SU-DHL-6 (cell line): ENCODE results near the gene CCNF.

Experiments
- H2AFZ ChIP-seq: fragments of 200-600 bp; sonication (generic); 2 replicates; pipeline ENCODE4 v1.6.1; 2014; ENCODE audit warnings: low read depth, mild to moderate bottlenecking, moderate library complexity, mixed read lengths, antibody characterized with exemption, low read length; ENCODE audit not compliant: severe bottlenecking
- H3F3A ChIP-seq: fragments of 200-600 bp; shearing (Covaris generic); 2 replicates; pipeline ENCODE4 v1.6.0; 2016; ENCODE audit warnings: antibody characterized with exemption, mild to moderate bottlenecking; ENCODE audit not compliant: insufficient read depth
- H3K27ac ChIP-seq: fragments of 200-600 bp; sonication (generic); 2 replicates; pipeline ENCODE4 v1.5.1; 2016; ENCODE audit warnings: low read depth, mild to moderate bottlenecking, low read length, moderate library complexity, mixed read lengths
- H3K27me3 ChIP-seq: fragments of 200-600 bp; sonication (generic), shearing (Covaris generic); 2 replicates; pipeline ENCODE4 v1.6.0; 2014; ENCODE audit warnings: mild to moderate bottlenecking, low read length
- H3K36me3 ChIP-seq: fragments of 200-600 bp; sonication (generic); 2 replicates; pipeline ENCODE4 v1.6.1; 2014; ENCODE audit warnings: mild to moderate bottlenecking, low read length, mixed read lengths
- H3K4me2 ChIP-seq: fragments of 300-600, 200-600 bp; shearing (Covaris generic), sonication (generic); 2 replicates; pipeline ENCODE4 v1.6.0; 2014; ENCODE audit warnings: low read length, low read depth, mild to moderate bottlenecking; ENCODE audit not compliant: poor library complexity, severe bottlenecking
- H3K4me3 ChIP-seq: fragments of 200-600 bp; sonication (generic); 2 replicates; pipeline ENCODE4 v1.5.1; 2014; ENCODE audit warnings: antibody characterized with exemption, low read length, mild to moderate bottlenecking, mixed read lengths; ENCODE audit not compliant: insufficient read depth, poor library complexity, severe bottlenecking
- H3K79me2 ChIP-seq: fragments of 200-600 bp; sonication (generic); 2 replicates; pipeline ENCODE4 v1.6.1; 2014; ENCODE audit warnings: mild to moderate bottlenecking, low read length, moderate library complexity; ENCODE audit not compliant: insufficient read depth
- H3K9ac ChIP-seq: fragments of 200-600 bp; sonication (generic); 2 replicates; pipeline ENCODE4 v1.7.0; 2014; ENCODE audit warnings: mild to moderate bottlenecking, low read length
- H3K9me2 ChIP-seq: fragments of 200-600 bp; sonication (generic); replicated peaks from 2 replicates; pipeline ENCODE4 v1.6.1; 2014; ENCODE audit warnings: low read length; ENCODE audit not compliant: insufficient read depth
- H3K9me3 ChIP-seq: fragments of 200-600 bp; sonication (generic); 2 replicates; pipeline ENCODE4 v1.6.1; 2014; ENCODE audit warnings: low read length, mixed read lengths; ENCODE audit not compliant: insufficient read depth
- H4K20me1 ChIP-seq: fragments of 200-600 bp; sonication (generic); 2 replicates; pipeline ENCODE4 v1.6.1; 2014; ENCODE audit warnings: low read depth, mild to moderate bottlenecking, antibody characterized with exemption, low read length, moderate library complexity, mixed read lengths
- CTCF ChIP-seq: fragments of 200-600 bp; sonication (generic); IDR thresholded peaks from one replicate; pipeline ENCODE4 v1.5.1; 2017; ENCODE audit warnings: antibody characterized with exemption, mild to moderate bottlenecking, low read length, moderate library complexity; ENCODE audit not compliant: insufficient read depth, poor library complexity, severe bottlenecking
- EZH2phosphoT487 ChIP-seq: fragments of 200-600 bp; sonication (generic), shearing (Covaris generic); conservative IDR thresholded peaks from 2 replicates; pipeline ENCODE4 v1.6.1; 2018; ENCODE audit warnings: mild to moderate bottlenecking, antibody characterized with exemption, low read length, moderate library complexity, mixed read lengths

Gene CCNF

GRCh38 chr16:2452650-2453049 is 23.4 kb downstream of the CCNF start:
- H3K9me2 ChIP-seq, result no peaks in the 10 kb centered on the region
- H3K79me2 ChIP-seq, result no peaks in the 10 kb centered on the region
- peaks cover 6% of the 10 kb centered on the region for H3F3A ChIP-seq
- H3K9me3 ChIP-seq, result no peaks in the 10 kb centered on the region
- peaks cover 11% of the 10 kb centered on the region; the same call in 1 of the 2 replicates for H3K36me3 ChIP-seq
- H3K4me3 ChIP-seq, result no peak overlapping the region
- H3K4me2 ChIP-seq, result no peak overlapping the region
- H2AFZ ChIP-seq, result no peak overlapping the region
- H4K20me1 ChIP-seq, result no peaks in the 10 kb centered on the region; the same call in 1 of the 2 replicates
- H3K27me3 ChIP-seq, result no peaks in the 10 kb centered on the region
- no peak for TF ChIP-seq EZH2phosphoT487
- no peak for TF ChIP-seq CTCF
- H3K27ac ChIP-seq, result no peak overlapping the region
- no peak overlapping the region for H3K9ac ChIP-seq

- H3K9me2 ChIP-seq, result no peaks in the 10 kb centered on the region
- H3K36me3 ChIP-seq, result peaks cover 11% of the 10 kb centered on the region; the same call in 1 of the 2 replicates
- H3K27me3 ChIP-seq, result no peaks in the 10 kb centered on the region
- H4K20me1 ChIP-seq, result no peaks in the 10 kb centered on the region
- H3K79me2 ChIP-seq, result 0 out of 2 replicates have a peak, but pooled peaks cover under 1% of the 10 kb centered on the region
- H3K4me3 ChIP-seq, result no peak overlapping the region
- H3F3A ChIP-seq, result peaks cover 20% of the 10 kb centered on the region
- H3K27ac ChIP-seq, result no peak overlapping the region
- no peak overlapping the region for H3K9ac ChIP-seq
- no peak for TF ChIP-seq CTCF
- no peak for TF ChIP-seq EZH2phosphoT487
- no peak overlapping the region for H2AFZ ChIP-seq
- H3K4me2 ChIP-seq, result no peak overlapping the region
- no peaks in the 10 kb centered on the region for H3K9me3 ChIP-seq
Observed at GRCh38 chr16:2455081-2455845, 26.0 kb downstream of the CCNF start.

- Histone ChIP-seq H3K9ac (no peak overlapping the region), H3K36me3 (peaks cover 11% of the 10 kb centered on the region; the same call in 1 of the 2 replicates)
Observed at GRCh38 chr16:2456551-2457153, 27.4 kb downstream of the CCNF start.

More at GRCh38 chr16:2456551-2457153, 27.4 kb downstream of the CCNF start:
- no peaks in the 10 kb centered on the region for H3K9me3 ChIP-seq
- H3K4me2 ChIP-seq, result no peak overlapping the region
- peaks cover 14% of the 10 kb centered on the region; the same call in 1 of the 2 replicates for H3K79me2 ChIP-seq
- H4K20me1 ChIP-seq, result no peaks in the 10 kb centered on the region
- no peaks in the 10 kb centered on the region for H3K27me3 ChIP-seq
- peaks cover 20% of the 10 kb centered on the region for H3F3A ChIP-seq
- no peak for TF ChIP-seq CTCF
- TF ChIP-seq EZH2phosphoT487, result no peak
- no peak overlapping the region for H3K4me3 ChIP-seq
- H3K9me2 ChIP-seq, result no peaks in the 10 kb centered on the region
- no peak overlapping the region for H3K27ac ChIP-seq
- no peak overlapping the region for H2AFZ ChIP-seq
